Hepatocyte (in vitro differentiated cells): ENCODE measurements around the gene TRIM3. TPM values are rescaled to one million over a fixed set of nuclear protein-coding genes. Genes with fewer than 3 reads are reported as not detected.

Experiments used
- DNase-seq: peaks from one replicate; pipeline ENCODE4 v3.0.0-alpha.2; 2016; ENCODE audit warnings: low spot score
- H2AFZ ChIP-seq: fragments of 200-600 bp; sonication (generic); 2 replicates; pipeline ENCODE4 v1.6.0; 2016; ENCODE audit warnings: antibody characterized with exemption, mild to moderate bottlenecking
- H3K27ac ChIP-seq: fragments of 200-600 bp; sonication (generic); 2 replicates; pipeline ENCODE4 v1.5.1; 2016; ENCODE audit warnings: mild to moderate bottlenecking
- H3K27me3 ChIP-seq: fragments of 200-600 bp; sonication (generic); 2 replicates; pipeline ENCODE4 v1.6.1; 2016
- H3K36me3 ChIP-seq: fragments of 200-600 bp; sonication (generic); replicated peaks from 2 replicates; pipeline ENCODE4 v1.5.1; 2016; ENCODE audit warnings: low read depth; ENCODE audit not compliant: insufficient read depth
- H3K4me1 ChIP-seq: fragments of 200-600 bp; sonication (generic); 2 replicates; pipeline ENCODE4 v1.5.1; 2016; ENCODE audit warnings: mild to moderate bottlenecking, moderate library complexity; ENCODE audit not compliant: insufficient read depth
- H3K4me2 ChIP-seq: fragments of 200-600 bp; sonication (generic); 2 replicates; pipeline ENCODE4 v1.6.0; 2016
- H3K4me3 ChIP-seq: fragments of 200-600 bp; sonication (generic); 2 replicates; pipeline ENCODE4 v1.5.1; 2016; ENCODE audit warnings: mild to moderate bottlenecking
- H3K79me2 ChIP-seq: fragments of 200-600 bp; sonication (generic); 2 replicates; pipeline ENCODE4 v1.6.0; 2017; ENCODE audit warnings: mild to moderate bottlenecking
- H3K9me2 ChIP-seq: fragments of 200-600 bp; sonication (generic); replicated peaks from 2 replicates; pipeline ENCODE4 v1.6.0; 2017; ENCODE audit warnings: mild to moderate bottlenecking; ENCODE audit not compliant: insufficient read depth
- H3K9me3 ChIP-seq: fragments of 200-600 bp; sonication (generic); 2 replicates; pipeline ENCODE4 v1.5.1; 2016; ENCODE audit warnings: low read depth, mild to moderate bottlenecking
- H4K20me1 ChIP-seq: fragments of 200-600 bp; sonication (generic); 2 replicates; pipeline ENCODE4 v1.6.0; 2016; ENCODE audit warnings: mild to moderate bottlenecking; ENCODE audit not compliant: insufficient read depth, poor library complexity, severe bottlenecking
- EZH2 ChIP-seq: fragments of 200-600 bp; sonication (generic); IDR thresholded peaks from 2 replicates; pipeline ENCODE4 v1.6.1; 2016; ENCODE audit warnings: antibody characterized with exemption, mild to moderate bottlenecking, borderline replicate concordance
- EZH2phosphoT487 ChIP-seq: fragments of 200-600 bp; sonication (generic); IDR thresholded peaks from one replicate; pipeline ENCODE4 v1.6.1; 2018; ENCODE audit warnings: antibody characterized with exemption, mild to moderate bottlenecking, low read depth, moderate library complexity; ENCODE audit not compliant: unreplicated experiment, severe bottlenecking
- WGBS: methylation state at CpG from one replicate; pipeline ENCODE4 v1.1.6; 2016; ENCODE audit warnings: low lambda C conversion rate; ENCODE audit errors: missing lambda C conversion rate; 5-methylcytosine and 5-hydroxymethylcytosine counted together
- polyA plus RNA-seq: library from polyadenylated mRNA; unstranded; fragments of >200 nt; fragmentation: Nextera tagmentation; extraction: Ambion mirVana; gene quantifications from 2 replicates; pipeline ENCODE4 v1.2.1, GENCODE V29; 2016
- total RNA-seq: library from RNA; depleted of rRNA; stranded (reverse); fragments of >200 nt; gene quantifications from 2 replicates; pipeline ENCODE4 v1.2.3, GENCODE V29; 2014
- TF ChIP-seq, protein P1 (sequence below): fragments of 200-600 bp; sonication (generic); IDR thresholded peaks from 2 replicates; pipeline ENCODE4 v1.5.1; 2016; ENCODE audit warnings: antibody characterized with exemption, mild to moderate bottlenecking; ENCODE audit not compliant: poor library complexity

Gene TRIM3
- total and polyA plus RNA-seq, 2 experiments from 2014 or later: 26.2 to 35.5 TPM

DNA sequence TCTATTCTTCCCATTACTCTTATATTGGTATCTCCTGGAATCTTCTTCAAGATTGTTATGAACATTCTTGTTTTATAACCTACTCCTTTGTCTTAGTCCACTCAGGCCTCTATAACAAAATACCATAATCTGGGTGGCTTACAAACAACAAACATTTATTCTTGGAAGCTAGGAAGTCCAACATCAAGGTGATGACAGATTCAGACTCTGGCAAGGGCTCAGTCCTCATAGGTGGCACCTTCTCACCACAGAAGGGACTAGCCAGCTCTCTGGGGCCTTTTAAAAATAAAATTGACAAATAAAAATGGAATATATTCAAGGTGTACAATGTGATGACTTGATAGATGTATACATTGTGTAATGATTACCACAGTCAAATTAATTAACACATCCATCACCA lies 43.1 kb upstream of the TRIM3 start:
- Histone ChIP-seq H4K20me1 (no peaks in the 10 kb centered on the region), H3K36me3 (no peaks in the 10 kb centered on the region), H3K9me2 (no peaks in the 10 kb centered on the region), H3K4me1 (no peaks in the 10 kb centered on the region), H3K4me3 (no peak overlapping the region), H3K9me3 (no peaks in the 10 kb centered on the region), H3K4me2 (no peak overlapping the region), H3K27ac (no peak overlapping the region), H2AFZ (no peak overlapping the region), H3K27me3 (no peaks in the 10 kb centered on the region), H3K79me2 (no peaks in the 10 kb centered on the region)
- DNase-seq: no peak
- TF ChIP-seq, protein P1, sequence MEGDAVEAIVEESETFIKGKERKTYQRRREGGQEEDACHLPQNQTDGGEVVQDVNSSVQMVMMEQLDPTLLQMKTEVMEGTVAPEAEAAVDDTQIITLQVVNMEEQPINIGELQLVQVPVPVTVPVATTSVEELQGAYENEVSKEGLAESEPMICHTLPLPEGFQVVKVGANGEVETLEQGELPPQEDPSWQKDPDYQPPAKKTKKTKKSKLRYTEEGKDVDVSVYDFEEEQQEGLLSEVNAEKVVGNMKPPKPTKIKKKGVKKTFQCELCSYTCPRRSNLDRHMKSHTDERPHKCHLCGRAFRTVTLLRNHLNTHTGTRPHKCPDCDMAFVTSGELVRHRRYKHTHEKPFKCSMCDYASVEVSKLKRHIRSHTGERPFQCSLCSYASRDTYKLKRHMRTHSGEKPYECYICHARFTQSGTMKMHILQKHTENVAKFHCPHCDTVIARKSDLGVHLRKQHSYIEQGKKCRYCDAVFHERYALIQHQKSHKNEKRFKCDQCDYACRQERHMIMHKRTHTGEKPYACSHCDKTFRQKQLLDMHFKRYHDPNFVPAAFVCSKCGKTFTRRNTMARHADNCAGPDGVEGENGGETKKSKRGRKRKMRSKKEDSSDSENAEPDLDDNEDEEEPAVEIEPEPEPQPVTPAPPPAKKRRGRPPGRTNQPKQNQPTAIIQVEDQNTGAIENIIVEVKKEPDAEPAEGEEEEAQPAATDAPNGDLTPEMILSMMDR: no peak
- TF ChIP-seq EZH2 (no peak), EZH2phosphoT487 (no peak)

DNA sequence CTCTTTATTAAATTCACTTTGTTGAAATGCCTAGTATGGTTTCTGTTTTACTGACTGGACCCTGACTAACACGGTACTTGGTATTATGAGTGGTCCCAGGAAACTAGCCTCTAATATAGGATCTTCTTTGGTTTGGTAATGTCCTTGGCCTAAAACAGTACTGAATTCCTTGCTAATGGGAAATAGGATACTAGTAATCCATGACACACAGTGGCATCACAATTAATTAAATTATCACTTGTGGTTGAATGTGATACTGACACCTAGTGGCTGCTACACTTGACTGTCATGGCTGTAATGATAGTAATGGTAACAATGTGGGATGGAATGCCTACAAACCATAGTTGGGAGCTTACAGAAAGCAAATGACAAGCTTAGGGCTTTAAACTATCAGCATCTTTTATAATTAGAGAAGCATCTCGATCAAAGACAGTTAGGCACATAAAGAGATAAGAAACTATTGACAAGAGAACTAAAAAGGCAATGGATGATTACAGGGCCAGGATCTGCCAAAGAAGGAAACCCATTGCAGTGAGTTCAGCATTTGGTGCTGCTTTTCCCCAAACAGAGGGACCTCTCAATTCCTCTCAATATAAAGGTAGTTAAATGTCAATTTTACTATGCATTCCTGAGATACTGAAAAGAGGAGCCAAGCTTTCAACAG lies 32.0 kb upstream of the TRIM3 start:
- TF ChIP-seq EZH2phosphoT487: no peak
- TF ChIP-seq, protein P1: peak; percentile 79
- no peaks in the 10 kb centered on the region for H3K9me2 ChIP-seq
- no peak overlapping the region for H3K27ac ChIP-seq
- H3K4me3 ChIP-seq: no peak overlapping the region
- H3K4me1 ChIP-seq: no peaks in the 10 kb centered on the region
- DNase-seq: peak; percentile 62
- no peaks in the 10 kb centered on the region for H3K79me2 ChIP-seq
- no peak overlapping the region for H2AFZ ChIP-seq
- no peak overlapping the region for H3K4me2 ChIP-seq
- no peaks in the 10 kb centered on the region for H3K27me3 ChIP-seq
- no peaks in the 10 kb centered on the region for H4K20me1 ChIP-seq
- no peaks in the 10 kb centered on the region for H3K36me3 ChIP-seq
- 54% methylated on average over 2 of the region's 2 CpGs for WGBS
- H3K9me3 ChIP-seq: no peaks in the 10 kb centered on the region

DNA sequence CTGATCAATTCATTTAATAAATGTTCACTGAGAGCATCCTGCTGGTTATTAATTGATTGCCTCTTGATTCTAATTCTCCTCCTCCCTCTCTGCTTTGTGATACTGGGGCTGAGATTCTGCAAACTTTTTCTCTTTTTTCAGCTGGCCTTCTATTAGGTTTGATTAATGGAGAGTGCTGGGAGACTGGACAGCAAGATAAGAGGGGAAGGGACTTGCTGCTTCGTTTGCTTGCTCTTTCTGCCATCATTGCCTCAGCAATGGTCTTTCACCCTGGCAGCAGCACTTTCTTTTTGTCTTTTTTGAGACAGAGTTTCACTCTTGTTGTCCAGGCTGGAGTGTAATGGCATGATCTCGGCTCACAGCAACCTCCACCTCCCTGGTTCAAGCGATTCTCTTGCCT lies 30.4 kb upstream of the TRIM3 start:
- no peaks in the 10 kb centered on the region for H4K20me1 ChIP-seq
- no peak overlapping the region for H2AFZ ChIP-seq
- H3K36me3 ChIP-seq: no peaks in the 10 kb centered on the region
- no peaks in the 10 kb centered on the region for H3K79me2 ChIP-seq
- no peaks in the 10 kb centered on the region for H3K4me1 ChIP-seq
- no peak overlapping the region for H3K4me3 ChIP-seq
- TF ChIP-seq, protein P1: no peak
- TF ChIP-seq EZH2phosphoT487 (no peak), EZH2 (no peak)
- no peaks in the 10 kb centered on the region for H3K27me3 ChIP-seq
- H3K4me2 ChIP-seq: no peak overlapping the region
- DNase-seq: no peak
- no peaks in the 10 kb centered on the region for H3K9me2 ChIP-seq
- WGBS: 75% methylated on average over 3 of the region's 3 CpGs
- H3K27ac ChIP-seq: no peak overlapping the region
- no peaks in the 10 kb centered on the region for H3K9me3 ChIP-seq
